ENCODE results near the gene CNPY4. TPM values are rescaled to one million over a fixed set of nuclear protein-coding genes. Genes with fewer than 3 reads are reported as not detected.

Gene CNPY4
- total and polyA plus RNA-seq, 10 of the 15 experiments (the other 5 are each of a cell fraction or from before 2014, with no cell fraction given): 2.5 to 9.2 (median 6.8) TPM

DNA sequence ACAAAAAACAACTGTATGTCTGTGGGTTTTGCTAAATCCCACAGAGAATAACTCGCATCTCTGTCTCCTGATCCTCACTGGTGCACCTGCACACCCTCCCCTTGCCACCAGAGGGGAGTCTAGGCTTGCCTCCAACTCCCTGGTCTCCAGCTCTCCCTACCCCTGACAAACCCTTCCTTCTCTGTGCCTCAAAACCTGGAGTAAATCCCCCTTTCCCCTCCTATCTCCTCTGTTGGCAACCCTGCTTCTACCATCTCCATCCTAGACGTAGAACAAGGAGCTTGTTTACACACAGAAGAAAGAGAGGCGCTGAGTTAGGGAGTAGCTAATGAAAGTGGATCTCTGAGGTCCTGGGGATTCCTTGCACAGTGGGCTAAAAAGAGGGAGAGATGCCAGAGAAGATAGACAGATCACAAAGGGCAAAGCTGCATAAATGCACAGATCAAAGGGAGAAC, 13.3 kb downstream of the CNPY4 start:
- WGBS (ENCODE audit: insufficient coverage, insufficient replicate concordance, low lambda C conversion rate, missing lambda C conversion rate): 16% methylated on average over 3 of the region's 3 CpGs
- no peak for TF ChIP-seq SUZ12 (IDR thresholded peaks at IDR 0.05; ENCODE audit: unreplicated experiment)
- TF ChIP-seq ZNF622 (IDR thresholded peaks at IDR 0.05): no peak
- no peak for TF ChIP-seq NFYB (IDR thresholded peaks at IDR 0.05; ENCODE audit: insufficient read depth, low read depth, low read length)
- TF ChIP-seq BACH1 (IDR thresholded peaks at IDR 0.05; ENCODE audit: borderline replicate concordance): no peak
- TF ChIP-seq CHD2 (IDR thresholded peaks at IDR 0.05; ENCODE audit: borderline replicate concordance, low read depth, low read length): no peak
- TF ChIP-seq PBX3 (IDR thresholded peaks at IDR 0.05; ENCODE audit: insufficient replicate concordance, low read depth, low read length): no peak
- no peak for TF ChIP-seq TAF1 (IDR thresholded peaks at IDR 0.05; ENCODE audit: borderline replicate concordance, low read depth, low read length)
- peak; percentile 96 to 97 (median 97); a peak in 5 of 6 replicates for TF ChIP-seq CTCF (IDR thresholded peaks at IDR 0.05 in 2 of 3, conservative IDR thresholded peaks at IDR 0.05 in 1 of 3; ENCODE audit: control insufficient read depth in 2 of 3, extremely low read depth in 1 of 3, insufficient read depth in 1 of 3, low read depth in 3 of 3, low read length in 3 of 3)
- no peak for TF ChIP-seq BHLHE40 (IDR thresholded peaks at IDR 0.05; ENCODE audit: borderline replicate concordance in 1 of 2, low read depth in 2 of 2, low read length in 1 of 2)
- no peak for TF ChIP-seq HDAC2 (IDR thresholded peaks at IDR 0.05)
- TF ChIP-seq IKZF1 (conservative IDR thresholded peaks at IDR 0.05): peak; percentile 32; the same call in 1 of the 2 replicates
- TF ChIP-seq ZSCAN29 (IDR thresholded peaks at IDR 0.05): no peak
- TF ChIP-seq, protein P1, sequence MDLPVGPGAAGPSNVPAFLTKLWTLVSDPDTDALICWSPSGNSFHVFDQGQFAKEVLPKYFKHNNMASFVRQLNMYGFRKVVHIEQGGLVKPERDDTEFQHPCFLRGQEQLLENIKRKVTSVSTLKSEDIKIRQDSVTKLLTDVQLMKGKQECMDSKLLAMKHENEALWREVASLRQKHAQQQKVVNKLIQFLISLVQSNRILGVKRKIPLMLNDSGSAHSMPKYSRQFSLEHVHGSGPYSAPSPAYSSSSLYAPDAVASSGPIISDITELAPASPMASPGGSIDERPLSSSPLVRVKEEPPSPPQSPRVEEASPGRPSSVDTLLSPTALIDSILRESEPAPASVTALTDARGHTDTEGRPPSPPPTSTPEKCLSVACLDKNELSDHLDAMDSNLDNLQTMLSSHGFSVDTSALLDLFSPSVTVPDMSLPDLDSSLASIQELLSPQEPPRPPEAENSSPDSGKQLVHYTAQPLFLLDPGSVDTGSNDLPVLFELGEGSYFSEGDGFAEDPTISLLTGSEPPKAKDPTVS (IDR thresholded peaks at IDR 0.05; ENCODE audit: low read depth, low read length): no peak; the same call in 1 of the 2 replicates
- peak; percentile 81; the same call in 1 of the 2 replicates for TF ChIP-seq HDGF (IDR thresholded peaks at IDR 0.05)
- no peak for TF ChIP-seq DPF2 (IDR thresholded peaks at IDR 0.05)
- TF ChIP-seq MYC (IDR thresholded peaks at IDR 0.05; ENCODE audit: insufficient read depth, insufficient read length, insufficient replicate concordance, low read length, severe bottlenecking): no peak
- no peak for TF ChIP-seq JUNB (IDR thresholded peaks at IDR 0.05)
- TF ChIP-seq LARP7 (IDR thresholded peaks at IDR 0.05): no peak
- TF ChIP-seq PKNOX1 (IDR thresholded peaks at IDR 0.05): no peak

More for the DNA sequence above, 13.3 kb downstream of the CNPY4 start:
- DNase-seq (ENCODE audit: low read depth, low spot score): no peak
- H3K36me3 ChIP-seq (ENCODE audit: control insufficient read depth in 2 of 2, insufficient read depth in 2 of 2, low read length in 1 of 2): no peaks in the 10 kb centered on the region
- no peak overlapping the region for H3K4me3 ChIP-seq
- H3K4me2 ChIP-seq (ENCODE audit: control insufficient read depth, insufficient read depth): no peak overlapping the region
- H3K4me1 ChIP-seq (ENCODE audit: control insufficient read depth, insufficient read depth, low read length): peaks cover 11% of the 10 kb centered on the region
- ATAC-seq: peak; percentile 87
- H3K9me3 ChIP-seq (replicated peaks; ENCODE audit: control insufficient read depth, insufficient read depth, low read length): no peaks in the 10 kb centered on the region
- BruUV-seq (replicated peaks): no TSS peak
- no peak overlapping the region for H3K27ac ChIP-seq (ENCODE audit: control insufficient read depth, insufficient read depth)
- ChIA-PET SMC1A (ENCODE audit: uncharacterized antibody, unreplicated experiment) (interaction anchor here (0.7 to 4.8 kb wide), 30 partner anchors 9 to 286 kb away, joined by 3 to 41 read pairs (median 5); partner anchors contain the start of genes AP4M1, GAL3ST4, LAMTOR4 and MCM7), CTCF (interaction anchor here (0.6 to 7.9 kb wide), 54 partner anchors 9 to 427 kb away, joined by 3 to 107 read pairs (median 4); partner anchors contain the start of genes AP4M1, AZGP1, GAL3ST4 and GPC2), RAD21 (ENCODE audit: unreplicated experiment) (interaction anchor here (0.6 to 5.1 kb wide), 26 partner anchors 9 to 275 kb away, joined by 3 to 49 read pairs (median 4); partner anchors contain the start of genes GAL3ST4, LAMTOR4 and PVRIG), POLR2A (interaction anchor here (1.2 to 2.2 kb wide), 3 partner anchors 16 to 214 kb away, joined by 3 to 8 read pairs (median 6); partner anchors contain the start of gene LAMTOR4)
- no peak overlapping the region for H3K9ac ChIP-seq (ENCODE audit: control insufficient read depth, insufficient read depth, low read length)
- H4K20me1 ChIP-seq (ENCODE audit: control insufficient read depth, insufficient read depth): no peaks in the 10 kb centered on the region
- in situ Hi-C loops (cut with MboI): loop anchor here (5.0 kb wide), 1 partner anchor 275 kb away; no protein-coding TSS in a partner anchor
- peak overlapping the region; percentile 70 for H2AFZ ChIP-seq (ENCODE audit: control insufficient read depth, low read depth, low read length)
- intact Hi-C loops (cut with micrococcal nuclease; ENCODE audit: unreplicated experiment): loop anchor here (1.0 to 5.0 kb wide), 4 partner anchors 83 to 275 kb away; no protein-coding TSS in a partner anchor
- H3K79me2 ChIP-seq (ENCODE audit: control insufficient read depth, insufficient read depth, low read length): peaks cover 2% of the 10 kb centered on the region; the same call in 1 of the 2 replicates
- no peaks in the 10 kb centered on the region for H3K27me3 ChIP-seq (replicated peaks in 1 of 2; ENCODE audit: control insufficient read depth in 2 of 2, insufficient read depth in 2 of 2, low read length in 1 of 2)
- peak; percentile 84 for FAIRE-seq

Data from GM12878 (cell line).